Myometrial cell (primary cell): ENCODE measurements around the gene NEDD8. TPM values are rescaled to one million over a fixed set of nuclear protein-coding genes. Genes with fewer than 3 reads are reported as not detected.

Source experiments
- total RNA-seq: library from RNA; depleted of rRNA; stranded (reverse); fragments of >200 nt; gene quantifications from 2 replicates; pipeline ENCODE4 v1.2.3, GENCODE V29; 2015

The NEDD8 gene
- 229 and 231 TPM in 2 replicates for total RNA-seq

GRCh38 chr14:24232121-24232644 lies at the start of gene NEDD8:
NEDD8 (minus strand) TSS chr14:24232367; CDS start chr14:24232267, 100 bp downstream.

DNA sequence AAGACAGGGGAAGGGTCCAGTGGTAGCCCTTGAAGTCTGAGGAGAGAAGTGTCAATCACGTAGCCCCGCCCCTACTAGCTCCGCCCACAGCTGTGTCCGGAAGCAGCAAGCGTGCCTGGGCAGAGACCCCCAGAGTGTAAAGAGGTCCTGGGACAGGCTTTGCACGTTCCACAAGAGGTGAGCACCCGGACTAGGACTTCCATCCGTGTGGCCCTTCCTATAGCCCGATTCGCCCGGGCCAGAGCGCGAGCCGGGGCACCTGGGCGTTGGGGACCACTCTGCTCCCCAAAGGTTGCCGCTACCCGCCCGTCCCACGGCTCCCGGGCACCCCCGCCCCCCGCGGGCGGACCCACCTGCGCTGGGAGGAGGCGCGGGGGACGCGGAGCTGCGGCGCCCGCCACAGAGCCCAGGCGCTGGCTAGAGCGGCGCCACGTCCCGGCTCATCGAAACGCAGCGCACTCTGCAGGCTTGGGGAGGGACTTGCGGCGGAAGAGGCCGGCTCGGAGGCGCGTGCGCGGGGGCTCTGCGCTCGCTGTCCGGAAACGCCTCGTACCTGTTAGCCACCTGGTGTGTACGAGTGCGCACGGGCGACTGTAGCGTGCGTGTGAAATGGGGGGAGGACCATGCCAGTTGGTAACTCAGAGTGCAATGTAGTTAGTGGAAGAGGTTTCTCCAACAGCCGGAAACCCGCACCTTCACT lies 39.1 kb upstream of the NEDD8 start, which contains the start of gene RABGGTA:
RABGGTA (minus strand) TSS at position 464 of the 700 bp plus-strand sequence. CDS start 482 bp downstream, outside the sequence.

GRCh38 chr14:24262821-24263733 lies 30.9 kb upstream of the NEDD8 start, which contains the start of gene TGM1:
TGM1 (minus strand) TSS chr14:24263177; CDS start chr14:24262352, 825 bp downstream.

DNA sequence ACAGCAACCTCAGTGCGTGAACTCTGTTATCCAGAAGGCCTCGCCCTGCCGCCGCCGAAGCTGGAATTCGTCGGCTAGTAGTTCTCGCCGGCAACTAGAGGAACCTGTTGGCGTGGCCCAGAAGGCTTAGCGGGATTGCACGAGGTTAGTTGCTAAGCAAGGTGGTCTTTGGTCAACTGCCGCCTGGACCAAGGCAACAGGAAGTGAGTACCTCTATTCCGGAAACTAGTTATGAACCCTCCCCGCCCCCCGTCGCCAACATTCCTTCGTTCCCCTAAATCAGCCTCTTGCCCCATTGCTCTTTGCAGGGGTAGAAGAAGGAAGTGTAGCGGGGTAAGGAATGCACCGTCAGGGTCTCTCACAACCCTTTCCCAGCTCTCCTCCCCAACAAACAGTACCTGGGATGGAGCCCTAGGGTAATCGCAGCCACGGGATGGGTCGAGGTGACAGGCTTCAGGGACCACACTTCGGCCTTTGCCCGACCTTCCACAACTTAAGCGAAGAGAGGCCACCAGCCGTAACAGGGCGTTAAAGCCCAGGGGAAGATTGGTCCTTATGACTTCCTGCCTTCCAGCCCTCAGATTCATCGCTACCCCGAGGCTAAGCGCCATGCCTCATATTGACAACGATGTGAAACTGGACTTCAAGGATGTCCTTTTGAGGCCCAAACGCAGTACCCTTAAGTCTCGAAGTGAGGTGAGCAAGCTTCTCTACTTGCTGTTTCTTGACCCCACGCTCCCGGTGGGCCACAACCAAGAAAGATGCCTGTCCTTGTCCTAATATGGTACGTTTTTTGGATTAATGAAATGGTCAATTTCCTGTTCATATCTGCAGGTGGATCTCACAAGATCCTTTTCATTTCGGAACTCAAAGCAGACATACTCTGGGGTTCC lies 724 bp upstream of the NEDD8 start, which contains the start of gene GMPR2:
GMPR2 (plus strand) TSS at position 285 of the 893 bp plus-strand sequence; CDS start at position 610, 325 bp downstream.

GRCh38 chr14:24215495-24216344 lies 16.4 kb downstream of the NEDD8 start, which contains the start of gene MDP1:
MDP1 (minus strand) TSS chr14:24216066; CDS start chr14:24215955, 111 bp downstream.

GRCh38 chr14:24212924-24213865 lies 19.0 kb downstream of the NEDD8 start, which contains the start of gene CHMP4A:
CHMP4A (minus strand) TSS chr14:24213488; CDS start chr14:24213439, 49 bp downstream.

GRCh38 chr14:24195186-24196070 lies 36.7 kb downstream of the NEDD8 start, which contains the start of gene TM9SF1:
TM9SF1 (minus strand) TSS chr14:24195441; CDS start chr14:24195019, 422 bp downstream.

DNA sequence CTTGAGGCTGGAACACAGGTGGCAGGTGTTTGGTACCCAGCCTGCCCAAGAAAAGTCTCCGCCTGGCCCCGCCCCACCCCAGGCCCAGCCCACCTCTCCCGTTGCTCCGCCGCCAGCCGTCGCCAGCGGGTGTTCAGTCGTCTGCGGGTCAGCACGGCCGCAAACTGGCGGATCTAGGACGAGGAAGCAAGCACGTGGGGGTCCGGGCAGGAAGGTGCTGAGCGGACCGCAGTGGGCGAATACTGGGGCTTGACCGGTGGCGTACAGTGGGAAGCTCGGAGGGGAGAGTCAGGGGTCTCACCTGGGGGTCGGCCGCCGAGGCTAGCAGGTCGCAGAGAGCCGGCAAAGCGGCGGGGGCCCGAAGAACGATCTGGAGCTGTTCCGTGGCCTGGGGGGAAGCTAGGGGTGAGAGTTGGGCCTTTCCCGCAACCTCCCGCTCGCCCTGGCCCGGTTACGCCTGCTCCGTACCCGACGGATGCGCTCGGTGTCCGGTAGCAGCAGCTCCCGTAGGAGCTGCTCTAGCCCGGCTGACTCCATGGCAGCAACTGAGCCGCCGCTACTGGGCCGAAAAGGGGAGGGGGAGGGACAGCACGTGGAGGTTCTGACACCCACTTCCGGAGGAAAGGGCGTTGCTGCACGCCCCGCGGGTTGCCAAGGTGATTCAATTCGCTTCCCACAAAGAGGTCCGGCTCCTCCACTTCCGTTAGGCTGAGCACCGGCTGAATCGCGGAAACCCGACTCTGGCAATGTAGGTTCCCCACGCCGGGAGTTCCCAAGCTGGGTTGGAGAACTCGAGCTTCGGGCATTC lies 43.7 kb downstream of the NEDD8 start, which contains the start of gene IPO4:
IPO4 (minus strand) TSS at position 566 of the 808 bp plus-strand sequence; CDS start at position 537, 29 bp downstream.

GRCh38 chr14:24171422-24172260 lies 60.5 kb downstream of the NEDD8 start, which contains the start of gene REC8:
REC8 (plus strand) TSS chr14:24172080; CDS start chr14:24172553, 473 bp downstream.

Other genes with a start within 250 kb of the NEDD8 start
- 22.5 and 25.9 TPM in 2 replicates for gene DHRS4L2, start 243.4 kb downstream of the NEDD8 start, total RNA-seq
- gene CARMIL3, start 180.4 kb downstream of the NEDD8 start, total RNA-seq, result not detected in 2 replicates
- gene CPNE6, start 160.8 kb downstream of the NEDD8 start, total RNA-seq, result not detected in 2 replicates
- 44.0 and 79.9 TPM in 2 replicates for gene PCK2, start 138.1 kb downstream of the NEDD8 start, total RNA-seq
- gene DCAF11, start 117.6 kb downstream of the NEDD8 start, total RNA-seq, result 57.1 and 70.3 TPM in 2 replicates
- gene NRL, start 117.4 kb downstream of the NEDD8 start, total RNA-seq, result under 0.01 and 0.29 TPM in 2 replicates
- not detected in 2 replicates for gene FITM1, start 101.7 kb downstream of the NEDD8 start, total RNA-seq
- gene PSME1, start 96.2 kb downstream of the NEDD8 start, total RNA-seq, result 181 and 193 TPM in 2 replicates
- gene EMC9, start 90.8 kb downstream of the NEDD8 start, total RNA-seq, result 14.0 and 20.2 TPM in 2 replicates
- gene PSME2, start 85.8 kb downstream of the NEDD8 start, total RNA-seq, result 105 and 124 TPM in 2 replicates
- 35.7 and 41.8 TPM in 2 replicates for gene RNF31, start 84.9 kb downstream of the NEDD8 start, total RNA-seq
- gene IRF9, start 71.1 kb downstream of the NEDD8 start, total RNA-seq, result 66.8 and 80.4 TPM in 2 replicates
- 20.0 and 44.7 TPM in 2 replicates for gene REC8, start 60.3 kb downstream of the NEDD8 start, total RNA-seq
- gene IPO4, start 43.6 kb downstream of the NEDD8 start, total RNA-seq, result 70.4 and 79.0 TPM in 2 replicates
- 85.9 and 92.5 TPM in 2 replicates for gene TM9SF1, start 36.9 kb downstream of the NEDD8 start, total RNA-seq
- gene TSSK4, start 26.7 kb downstream of the NEDD8 start, total RNA-seq, result not detected in 2 replicates
- 28.0 and 40.8 TPM in 2 replicates for gene CHMP4A, start 18.9 kb downstream of the NEDD8 start, total RNA-seq
- gene MDP1, start 16.3 kb downstream of the NEDD8 start, total RNA-seq, result 11.8 and 12.8 TPM in 2 replicates
- 83.0 and 111 TPM in 2 replicates for gene GMPR2, start 562 bp upstream of the NEDD8 start, total RNA-seq
- 48.6 and 95.1 TPM in 2 replicates for gene TINF2, start 10.3 kb upstream of the NEDD8 start, total RNA-seq
- gene TGM1, start 30.8 kb upstream of the NEDD8 start, total RNA-seq, result 0.35 and 4.0 TPM in 2 replicates
- 33.1 and 65.2 TPM in 2 replicates for gene RABGGTA, start 39.2 kb upstream of the NEDD8 start, total RNA-seq
- gene DHRS1, start 67.4 kb upstream of the NEDD8 start, total RNA-seq, result 15.3 and 21.3 TPM in 2 replicates
- gene NOP9, start 67.5 kb upstream of the NEDD8 start, total RNA-seq, result 15.0 and 22.0 TPM in 2 replicates
- 1.4 and 2.3 TPM in 2 replicates for gene CIDEB, start 75.6 kb upstream of the NEDD8 start, total RNA-seq
- 0.18 and 1.4 TPM in 2 replicates for gene LTB4R2, start 77.8 kb upstream of the NEDD8 start, total RNA-seq
- gene LTB4R, start 79.1 kb upstream of the NEDD8 start, total RNA-seq, result under 0.01 and 0.71 TPM in 2 replicates
- not detected in 2 replicates for gene ADCY4, start 102.7 kb upstream of the NEDD8 start, total RNA-seq
- not detected in 2 replicates for gene RIPK3, start 107.6 kb upstream of the NEDD8 start, total RNA-seq
- 27.8 and 35.7 TPM in 2 replicates for gene NFATC4, start 135.8 kb upstream of the NEDD8 start, total RNA-seq
- 11.9 and 12.1 TPM in 2 replicates for gene NYNRIN, start 166.6 kb upstream of the NEDD8 start, total RNA-seq
- gene CBLN3, start 197.3 kb upstream of the NEDD8 start, total RNA-seq, result 2.8 and 4.6 TPM in 2 replicates
- 39.5 and 41.8 TPM in 2 replicates for gene KHNYN, start 197.6 kb upstream of the NEDD8 start, total RNA-seq
- gene SDR39U1, start 210.4 kb upstream of the NEDD8 start, total RNA-seq, result 18.1 and 32.9 TPM in 2 replicates